Epithelial cell of esophagus (primary cell): ENCODE measurements around the gene NKAPD1.

ENCODE experiments used
- DNase-seq: peaks from one replicate; pipeline ENCODE4 v3.0.0; 2010; ENCODE audit warnings: low read depth
- H3K4me3 ChIP-seq: 2 replicates; pipeline ENCODE4 v1.5.1; 2011; ENCODE audit warnings: mild to moderate bottlenecking, low read length, control low read depth
- TF ChIP-seq, protein P1 (sequence below): IDR thresholded peaks from 2 replicates; pipeline ENCODE4 v1.5.1; 2011; ENCODE audit warnings: low read depth, mild to moderate bottlenecking, low read length, control low read depth, inconsistent platforms; ENCODE audit not compliant: insufficient read depth; ENCODE audit errors: missing control alignments

NKAPD1 gene

DNA sequence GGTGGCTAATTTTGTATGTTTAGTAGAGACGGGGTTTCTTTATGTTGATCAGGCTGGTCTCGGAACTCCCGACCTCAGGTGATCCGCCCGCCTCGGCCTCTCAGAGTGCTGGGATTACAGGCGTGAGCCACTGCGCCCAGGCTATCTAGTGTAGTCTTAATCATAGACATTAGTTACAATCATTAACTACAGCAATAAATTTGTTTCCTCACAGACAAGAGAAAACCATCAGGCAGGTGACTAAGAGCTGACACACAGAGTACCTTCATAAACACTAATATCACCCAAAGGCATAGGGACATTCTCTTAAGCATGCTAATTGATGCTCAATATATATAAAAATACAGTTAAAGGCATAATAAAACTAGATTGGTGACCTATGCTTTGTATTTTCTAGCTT lies 32.0 kb downstream of the NKAPD1 start:
- H3K4me3 ChIP-seq = no peak overlapping the region
- peak; percentile 53 for DNase-seq
- TF ChIP-seq, protein P1, sequence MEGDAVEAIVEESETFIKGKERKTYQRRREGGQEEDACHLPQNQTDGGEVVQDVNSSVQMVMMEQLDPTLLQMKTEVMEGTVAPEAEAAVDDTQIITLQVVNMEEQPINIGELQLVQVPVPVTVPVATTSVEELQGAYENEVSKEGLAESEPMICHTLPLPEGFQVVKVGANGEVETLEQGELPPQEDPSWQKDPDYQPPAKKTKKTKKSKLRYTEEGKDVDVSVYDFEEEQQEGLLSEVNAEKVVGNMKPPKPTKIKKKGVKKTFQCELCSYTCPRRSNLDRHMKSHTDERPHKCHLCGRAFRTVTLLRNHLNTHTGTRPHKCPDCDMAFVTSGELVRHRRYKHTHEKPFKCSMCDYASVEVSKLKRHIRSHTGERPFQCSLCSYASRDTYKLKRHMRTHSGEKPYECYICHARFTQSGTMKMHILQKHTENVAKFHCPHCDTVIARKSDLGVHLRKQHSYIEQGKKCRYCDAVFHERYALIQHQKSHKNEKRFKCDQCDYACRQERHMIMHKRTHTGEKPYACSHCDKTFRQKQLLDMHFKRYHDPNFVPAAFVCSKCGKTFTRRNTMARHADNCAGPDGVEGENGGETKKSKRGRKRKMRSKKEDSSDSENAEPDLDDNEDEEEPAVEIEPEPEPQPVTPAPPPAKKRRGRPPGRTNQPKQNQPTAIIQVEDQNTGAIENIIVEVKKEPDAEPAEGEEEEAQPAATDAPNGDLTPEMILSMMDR = no peak

DNA sequence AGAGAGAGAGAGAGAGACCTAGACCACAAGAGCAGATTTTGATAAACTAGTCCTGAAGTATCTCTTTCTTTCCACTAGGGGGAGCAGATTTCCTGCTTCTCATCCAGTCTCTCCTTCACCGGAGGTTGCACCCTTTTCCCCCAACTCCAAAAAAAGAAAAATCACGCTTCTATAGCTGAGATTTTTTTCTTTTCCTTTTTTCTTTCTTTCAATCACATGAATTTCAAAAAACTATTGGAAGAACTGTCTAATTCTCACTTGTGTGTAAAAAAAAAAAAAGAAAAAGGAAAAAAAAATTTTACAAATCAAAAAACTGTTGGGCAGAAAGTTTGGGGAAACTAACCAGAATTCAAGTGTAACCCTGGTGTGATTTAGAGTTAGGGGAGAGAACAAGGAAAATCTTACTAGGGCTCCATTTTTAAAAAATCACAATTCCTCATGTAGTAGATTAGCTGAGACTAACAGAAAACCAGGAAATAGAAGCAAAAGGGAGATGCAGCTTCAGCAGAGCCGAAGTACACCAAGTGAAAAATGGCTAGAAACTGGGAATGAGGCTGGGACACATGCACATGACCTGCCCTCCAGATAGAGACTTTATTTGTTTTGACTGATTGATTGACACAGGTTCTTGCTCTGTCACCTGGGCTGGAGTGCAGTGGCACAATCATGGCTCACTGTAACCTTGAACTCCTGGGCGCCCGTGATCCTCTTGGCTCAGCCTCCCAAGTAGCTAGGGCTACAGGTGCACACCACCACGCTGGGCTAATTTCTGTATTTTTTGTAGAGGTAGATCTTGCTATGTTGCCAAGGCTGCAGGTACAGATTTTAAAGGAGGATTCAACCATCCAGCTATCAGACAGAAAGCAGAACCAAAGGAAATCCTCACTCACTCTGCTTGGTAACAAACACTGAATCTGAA lies 39.7 kb downstream of the NKAPD1 start:
- DNase-seq = peak; percentile 69
- H3K4me3 ChIP-seq = no peak overlapping the region

DNA sequence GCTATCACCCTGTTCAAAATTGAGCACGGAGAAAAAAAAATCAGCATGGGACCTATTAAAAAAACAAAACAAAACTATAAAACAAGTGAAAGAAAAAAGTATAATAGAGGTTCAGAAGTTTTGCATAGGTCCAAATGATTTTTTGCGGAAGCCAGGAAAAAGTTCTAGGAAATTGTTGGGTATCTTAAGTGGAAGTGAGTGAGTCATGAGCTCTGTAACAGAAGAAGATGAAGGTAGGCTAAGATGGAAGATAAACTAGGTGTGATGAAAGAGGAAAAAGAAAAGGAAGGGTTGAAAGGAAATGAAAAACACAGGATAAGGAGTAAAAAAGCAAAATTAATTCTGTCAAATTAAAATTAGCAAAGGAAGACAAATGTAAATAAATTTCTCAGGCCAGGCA lies 40.4 kb downstream of the NKAPD1 start:
- H3K4me3 ChIP-seq = no peak overlapping the region
- TF ChIP-seq, protein P1 = no peak
- no peak for DNase-seq

More for the DNA sequence above, 39.7 kb downstream of the NKAPD1 start:
- TF ChIP-seq, protein P1 = peak; percentile 72

DNA sequence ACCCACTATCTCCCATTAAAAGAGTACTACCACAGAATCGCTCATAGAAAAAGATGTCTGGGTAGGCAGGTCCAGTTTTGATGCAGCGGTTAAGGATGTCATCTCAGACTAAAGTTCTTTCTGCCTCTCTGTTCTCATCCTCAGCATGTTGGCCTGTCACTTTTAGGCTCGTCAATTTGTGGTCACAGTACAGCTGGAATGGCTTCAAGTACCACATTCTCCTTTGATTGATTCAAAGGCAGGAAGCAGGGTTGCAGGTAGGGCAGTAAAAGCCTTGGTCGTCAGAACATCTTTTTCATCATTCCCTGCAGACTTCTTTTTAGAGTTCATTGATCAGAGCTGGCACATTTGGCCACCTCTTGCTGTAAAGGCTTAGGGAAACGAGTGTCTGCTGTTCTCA lies 41.3 kb downstream of the NKAPD1 start:
- H3K4me3 ChIP-seq = no peak overlapping the region
- TF ChIP-seq, protein P1 = no peak
- no peak for DNase-seq

DNA sequence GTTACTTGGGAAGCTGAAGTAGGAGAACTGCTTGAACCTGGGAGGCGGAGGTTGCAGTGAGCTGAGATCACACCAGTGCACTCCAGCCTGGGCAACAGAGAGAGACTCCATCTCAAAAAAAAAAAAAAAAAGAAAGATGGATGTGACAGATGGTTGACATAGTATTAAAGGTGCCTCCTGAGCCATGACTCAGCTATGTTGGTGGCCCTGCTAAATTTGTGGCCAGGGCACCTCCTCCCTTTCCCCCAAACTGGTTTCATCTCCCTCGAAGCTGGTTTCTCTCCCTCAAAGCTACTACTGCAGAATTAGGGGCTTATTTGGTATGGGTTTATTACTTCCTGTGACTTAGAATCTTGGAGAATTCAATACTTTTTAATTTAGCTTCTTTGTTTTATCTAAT lies 44.1 kb downstream of the NKAPD1 start:
- TF ChIP-seq, protein P1 = no peak
- H3K4me3 ChIP-seq = no peak overlapping the region
- no peak for DNase-seq

DNA sequence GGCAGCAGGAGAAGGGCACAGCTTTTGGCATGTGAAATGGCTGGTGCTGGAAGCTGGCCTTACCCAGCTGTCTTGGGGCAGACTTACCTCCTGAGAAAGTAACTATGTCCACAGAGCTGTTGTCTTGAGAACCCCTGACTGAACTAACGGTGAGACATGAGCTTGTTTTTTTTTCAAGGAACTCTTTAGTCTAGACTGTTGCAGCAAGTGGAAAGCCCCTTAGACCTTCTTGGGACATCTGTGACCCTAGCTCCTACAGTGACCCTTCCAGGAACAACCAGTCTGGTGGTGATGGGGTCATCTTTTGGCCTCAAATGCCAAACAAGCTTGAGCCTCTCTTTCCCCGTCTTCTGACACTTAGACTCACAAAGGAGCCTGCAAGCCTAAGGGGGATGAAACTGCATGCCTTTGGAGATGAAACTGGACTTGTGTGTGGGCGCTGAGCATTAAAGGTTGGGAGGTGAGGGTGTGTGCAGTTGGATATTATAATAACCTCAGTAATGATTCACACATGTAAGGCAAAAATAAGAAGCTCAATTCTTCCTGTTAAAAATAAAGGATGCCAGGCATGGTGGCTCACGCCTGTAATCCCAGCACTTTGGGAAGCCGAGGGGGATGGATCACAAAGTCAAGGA lies 48.0 kb downstream of the NKAPD1 start:
- no peak overlapping the region for H3K4me3 ChIP-seq
- TF ChIP-seq, protein P1 = no peak

DNA sequence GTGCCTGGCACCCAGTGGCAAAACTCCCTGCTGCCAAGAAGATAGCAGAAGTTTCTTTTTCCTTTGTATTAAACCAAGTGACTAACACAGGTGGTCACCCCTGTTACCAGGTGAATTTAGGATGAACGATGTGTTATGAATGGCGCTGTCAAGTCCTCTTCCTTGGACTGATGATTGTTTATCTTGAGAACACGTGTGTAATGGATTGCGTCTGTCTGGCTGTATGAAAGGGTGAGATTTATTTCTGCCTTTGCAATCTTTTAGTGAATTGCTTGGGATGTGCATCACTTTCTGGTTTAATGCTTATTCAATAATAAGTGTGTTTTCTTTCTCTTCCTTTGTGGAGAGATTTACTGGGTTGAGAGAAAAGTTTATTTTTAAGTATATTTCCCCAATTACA lies 49.0 kb downstream of the NKAPD1 start:
- TF ChIP-seq, protein P1 = no peak
- no peak overlapping the region for H3K4me3 ChIP-seq
- DNase-seq = no peak

More for the DNA sequence above, 48.0 kb downstream of the NKAPD1 start:
- DNase-seq = peak; percentile 55
